Inferior parietal cortex (tissue), 1 donor: ENCODE results near the gene SRRM5.
"Not testable (repeated sequence)": the region's sequence is repeated elsewhere in the genome, so short reads cannot be mapped to it uniquely, and the experiment has no call there.

ENCODE experiments used
- DNase-seq: peaks from one replicate; pipeline ENCODE4 v3.0.0-alpha.2; 2016; ENCODE audit errors: extremely low spot score

Gene SRRM5, protein sequence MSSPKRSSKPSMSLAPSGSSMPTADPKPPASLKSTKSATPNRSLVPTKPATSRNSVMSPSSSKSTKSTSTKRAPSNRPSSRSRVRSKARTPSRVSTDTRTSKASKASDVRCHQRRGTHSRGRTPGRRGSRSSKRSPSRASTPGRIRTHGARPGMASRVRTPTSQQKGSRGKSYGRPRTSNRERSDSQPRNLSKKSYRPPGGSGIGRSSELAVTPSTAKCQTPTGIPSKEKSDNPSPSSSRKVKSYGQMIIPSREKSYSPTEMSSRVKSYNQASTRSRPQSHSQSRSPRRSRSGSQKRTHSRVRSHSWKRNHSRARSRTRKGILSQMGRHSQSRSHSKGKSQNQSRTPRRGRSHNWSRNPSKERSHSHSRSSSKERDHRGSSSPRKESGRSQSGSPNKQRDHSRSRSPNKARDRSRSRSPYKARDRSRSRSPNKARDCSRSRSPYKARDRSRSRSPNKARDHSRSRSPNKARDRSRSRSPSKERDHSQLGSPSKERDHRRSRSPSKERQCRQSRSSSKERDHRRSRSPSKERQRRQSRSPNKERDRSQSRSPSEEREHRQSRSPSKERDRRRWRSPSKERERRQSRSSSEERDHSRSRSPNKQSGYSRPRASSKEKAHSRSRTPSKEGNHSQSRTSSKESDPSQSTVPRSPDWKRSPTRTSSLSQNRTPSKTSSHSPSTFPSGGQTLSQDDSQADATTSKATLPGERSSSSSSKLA

DNA sequence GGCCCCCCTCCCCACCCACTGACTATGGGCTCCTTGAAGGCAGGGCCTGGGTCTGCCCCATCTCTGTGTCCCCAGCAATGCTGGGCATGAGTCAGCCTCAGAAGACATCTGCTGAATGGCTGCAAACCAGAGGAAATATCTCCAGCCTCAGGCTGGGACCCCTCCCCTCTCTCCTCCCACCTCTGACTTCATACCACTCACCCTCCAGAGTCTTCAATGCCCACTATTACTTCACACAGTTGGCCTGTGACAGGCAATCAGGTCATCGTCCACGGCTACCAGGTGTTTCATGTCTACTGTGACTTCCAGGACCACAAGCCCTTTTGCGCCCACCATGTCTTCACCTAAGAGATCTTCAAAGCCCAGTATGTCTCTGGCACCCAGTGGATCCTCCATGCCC is at the start of gene SRRM5:
TSS of gene SRRM5 (plus strand) at position 301 of the 400 bp plus-strand sequence. CDS start at position 335, 34 bp downstream.
- DNase-seq = no peak

DNA sequence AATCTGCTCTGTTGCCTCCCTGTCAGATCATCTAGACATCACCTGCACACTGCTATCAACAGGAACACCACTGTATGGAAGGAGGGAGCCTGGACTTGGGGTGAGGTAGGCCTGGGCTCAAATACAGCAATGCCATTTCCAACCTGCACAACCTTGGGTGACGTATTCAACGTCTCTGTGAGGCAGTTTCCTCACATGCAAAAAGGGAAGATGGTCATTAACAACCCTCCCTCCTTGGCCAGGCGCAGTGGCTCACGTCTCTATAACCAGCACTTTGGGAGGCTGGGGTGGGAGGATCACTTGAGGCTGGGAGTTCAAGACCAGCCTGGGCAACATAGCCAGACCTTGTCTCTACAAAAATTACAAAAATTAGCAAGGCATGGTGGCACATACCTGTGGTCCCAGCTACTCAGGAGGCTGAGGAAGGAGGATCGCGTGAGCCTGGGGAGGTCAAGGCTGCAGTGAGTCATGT is 49.6 kb upstream of the SRRM5 start:
- no peak for DNase-seq

DNA sequence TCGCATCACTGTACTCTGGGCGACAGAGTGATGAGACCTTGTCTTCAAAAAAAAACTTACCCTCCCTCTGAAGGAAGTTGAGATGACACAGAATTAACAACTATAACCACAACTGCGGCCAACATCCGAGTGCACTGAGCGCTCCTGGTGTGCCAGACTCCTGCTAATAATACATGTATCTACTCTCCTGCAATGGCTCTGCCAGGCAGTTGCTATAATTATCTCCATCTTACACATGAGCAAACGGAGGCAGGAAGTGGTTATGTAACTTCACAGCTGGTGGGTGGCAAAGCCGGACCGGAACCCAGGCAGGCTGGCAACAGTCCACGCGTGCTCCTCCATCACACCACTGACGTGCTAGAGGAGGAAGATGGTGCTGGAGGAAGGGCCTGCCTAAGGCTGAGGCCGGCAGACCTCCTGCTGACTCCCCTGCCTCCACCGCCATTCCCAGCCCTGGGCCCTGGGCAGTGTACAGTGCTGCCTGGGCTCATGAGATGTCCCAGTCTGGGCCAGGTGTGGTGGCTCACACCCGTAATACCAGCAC is 49.1 kb upstream of the SRRM5 start:
- peak; percentile 78 for DNase-seq

DNA sequence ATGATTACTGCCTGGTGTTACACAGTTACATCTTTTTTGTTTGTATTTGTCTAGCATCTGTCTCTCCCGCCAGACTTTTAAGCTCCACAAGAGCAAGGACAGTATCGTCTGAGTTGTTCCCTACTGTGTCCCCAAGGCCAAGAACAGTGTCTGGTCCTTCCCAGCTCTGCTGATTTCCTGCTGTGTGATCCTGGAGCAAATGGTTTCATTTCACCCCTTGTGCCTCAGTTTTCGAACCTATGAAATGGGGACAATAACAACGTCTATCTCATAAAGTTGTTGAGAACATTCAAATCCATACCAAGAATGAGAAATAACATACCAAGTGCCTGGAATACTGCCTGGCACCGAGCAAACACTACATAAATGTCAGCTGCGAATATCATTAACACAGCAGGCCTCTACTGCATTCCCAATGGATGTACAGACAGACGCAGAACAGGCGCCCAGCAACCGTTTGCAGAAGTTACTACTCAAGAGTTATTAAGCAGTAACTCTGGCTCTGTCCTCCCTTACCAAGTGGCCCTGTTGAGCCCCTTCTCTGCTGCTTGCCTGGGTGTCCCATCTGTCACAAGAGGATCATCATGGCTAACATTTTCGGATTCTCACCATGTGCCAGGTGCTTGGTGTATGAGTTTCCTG is 48.0 kb upstream of the SRRM5 start:
- no peak for DNase-seq

DNA sequence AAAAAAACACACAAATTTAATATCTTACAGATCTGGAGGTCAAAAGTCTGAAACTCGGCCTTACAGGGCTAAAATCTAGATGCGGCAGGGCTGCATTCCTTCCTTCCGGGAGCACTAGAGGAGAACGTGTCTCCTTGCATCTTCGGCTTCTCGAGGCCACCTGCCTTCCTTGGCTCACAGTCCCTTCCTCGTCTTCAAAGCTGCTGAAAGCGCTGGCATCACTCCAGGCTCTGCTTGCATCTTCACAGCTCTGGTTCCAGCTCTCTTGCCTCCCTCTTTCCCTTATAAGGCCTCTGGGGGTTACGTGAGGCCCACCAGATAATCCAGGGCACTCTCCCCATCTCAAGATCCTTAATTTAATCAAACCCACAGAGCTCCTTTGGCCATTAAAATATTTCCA is 47.1 kb upstream of the SRRM5 start:
- peak; percentile 31 for DNase-seq

DNA sequence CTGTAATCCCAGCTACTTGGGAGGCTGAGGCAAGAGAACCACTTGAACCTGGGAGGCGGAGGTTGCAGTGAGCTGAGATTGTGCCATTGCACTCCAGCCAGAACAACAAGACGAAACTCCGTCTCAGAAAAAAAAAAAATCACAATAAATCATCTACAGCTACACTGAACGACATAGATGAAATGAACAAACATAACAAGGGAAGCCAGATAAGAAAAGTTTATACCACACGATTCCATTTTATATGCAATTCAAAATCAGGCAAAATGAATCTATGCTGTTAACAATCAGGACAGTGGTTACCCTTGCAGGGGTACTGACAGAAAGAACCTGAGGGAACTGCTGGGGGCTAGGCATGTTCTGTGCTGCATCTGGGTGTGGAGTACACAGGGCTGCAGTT is 42.2 kb upstream of the SRRM5 start:
- DNase-seq = no peak

DNA sequence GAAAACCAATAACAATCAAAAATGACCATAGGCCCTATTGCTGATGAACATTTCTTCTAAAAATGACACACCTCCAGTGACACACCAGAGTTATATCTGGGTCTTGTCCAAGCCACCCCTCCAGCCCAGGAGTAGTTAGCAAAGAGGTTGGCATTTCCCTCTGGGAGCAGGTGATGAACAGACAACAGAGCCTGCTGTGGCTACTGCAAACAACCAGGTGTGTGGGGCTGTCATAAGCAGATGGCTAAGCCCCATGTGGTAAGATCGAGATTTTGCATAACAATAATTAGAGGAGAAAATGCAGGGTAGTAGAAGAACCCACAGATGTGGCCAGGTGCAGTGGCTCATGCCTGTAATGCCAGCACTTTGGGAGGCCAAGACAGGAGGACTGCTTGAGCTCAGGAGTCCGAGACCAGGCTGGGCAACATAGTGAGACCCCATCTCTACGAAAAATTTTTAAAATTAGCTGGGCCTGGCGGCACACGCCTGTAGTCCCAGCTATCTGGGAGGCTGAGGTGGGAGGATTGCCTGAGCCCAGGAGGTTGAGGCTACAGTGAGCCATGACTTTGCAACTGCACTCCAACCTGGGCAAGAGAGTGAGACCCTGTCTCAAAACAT is 41.6 kb upstream of the SRRM5 start:
- no peak for DNase-seq

DNA sequence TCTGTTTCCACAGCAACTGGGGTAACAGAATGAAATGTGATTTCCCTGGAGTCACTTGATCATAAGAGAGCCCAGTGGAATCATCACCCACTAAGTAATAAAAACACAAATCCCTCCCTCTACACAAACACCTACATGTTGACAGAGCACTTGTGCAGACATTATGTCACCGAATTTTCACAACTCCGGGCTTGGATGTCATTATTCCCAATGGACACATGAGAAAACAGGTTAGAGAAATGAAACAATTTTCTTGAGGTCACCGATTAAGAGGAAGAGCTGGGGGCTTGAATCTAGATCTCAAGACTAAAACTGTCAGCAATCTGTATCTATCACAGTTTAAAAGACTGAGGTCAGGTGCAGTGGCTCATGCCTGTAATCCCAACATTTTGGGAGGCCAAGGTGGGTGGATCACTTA is 39.7 kb upstream of the SRRM5 start:
- DNase-seq = no peak

DNA sequence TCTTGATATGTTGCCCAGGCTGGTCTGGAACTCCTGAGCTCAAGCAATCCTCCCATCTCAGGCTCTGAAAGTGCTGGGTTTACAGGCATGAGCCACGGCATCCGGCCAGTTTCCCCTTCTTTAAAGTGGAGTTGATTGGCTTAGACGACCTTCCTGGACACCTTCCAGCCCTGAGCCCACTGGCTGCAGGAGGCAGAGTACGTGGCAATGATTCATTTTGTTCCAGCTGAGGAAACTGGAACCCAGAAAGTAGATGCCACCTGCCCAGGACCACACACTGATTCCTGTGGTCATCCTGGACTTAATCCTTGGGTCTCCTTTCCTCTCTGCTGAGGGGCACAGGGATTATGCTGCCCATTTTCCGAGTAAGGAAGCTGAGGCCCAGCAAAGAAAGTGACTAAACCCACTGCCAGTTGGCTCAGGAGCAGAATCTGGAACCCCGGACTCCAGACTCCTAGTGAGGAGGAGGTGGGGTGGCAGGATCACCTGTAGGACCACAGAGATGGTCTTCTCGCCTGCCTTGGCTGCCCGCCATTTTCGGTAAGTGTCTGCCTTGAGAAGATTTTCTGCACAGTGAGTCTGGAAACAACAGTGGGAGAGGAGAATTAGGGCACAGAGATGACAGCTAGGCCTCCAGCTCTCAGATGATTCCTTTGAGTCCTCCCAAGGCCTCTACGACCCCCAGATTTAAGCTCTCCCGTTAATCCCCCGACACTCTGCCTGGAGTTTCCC is 37.3 kb upstream of the SRRM5 start:
- DNase-seq = no peak

DNA sequence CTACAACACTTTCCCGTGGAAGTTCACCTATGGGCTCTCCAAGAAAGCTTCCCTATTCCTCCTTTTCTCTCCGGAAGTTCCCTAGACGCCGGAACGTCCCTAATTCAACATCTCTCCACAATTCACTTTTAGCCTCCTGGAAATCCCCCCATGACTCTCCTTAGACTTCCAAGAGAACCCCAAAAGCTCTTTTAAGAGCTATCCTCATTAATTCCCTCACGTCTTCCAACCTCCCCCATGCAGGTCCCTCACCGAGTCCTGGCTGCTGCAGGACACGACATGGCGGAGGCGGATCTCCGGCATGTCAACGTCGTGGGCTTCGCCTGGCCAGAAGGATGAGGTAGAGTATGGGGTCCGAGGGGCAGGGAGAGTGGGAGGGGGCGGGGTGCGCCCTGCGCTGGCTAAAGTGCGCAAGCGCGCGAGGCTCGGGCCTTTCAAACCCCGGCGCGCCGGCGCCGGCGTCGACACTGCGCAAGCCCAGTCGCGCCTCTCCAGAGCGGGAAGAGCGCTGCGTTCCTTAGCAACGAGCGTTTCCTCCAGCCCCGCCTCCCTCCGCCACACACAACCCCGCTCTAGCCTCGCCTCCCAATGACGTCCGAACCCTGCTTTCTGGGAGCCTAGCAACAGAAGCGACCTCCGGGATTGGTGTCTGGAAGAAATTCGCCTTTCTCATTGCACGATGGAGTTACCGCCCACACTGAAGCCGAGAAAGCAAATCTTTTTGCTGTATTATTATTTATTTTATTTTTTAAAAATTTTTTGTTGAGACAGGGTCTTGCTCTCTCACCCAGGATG is 36.5 kb upstream of the SRRM5 start, which contains the start of the genes PINLYP and XRCC1:
TSS of gene PINLYP (plus strand) at position 646 of the 795 bp plus-strand sequence. CDS start 1,391 bp downstream, outside the sequence.
TSS of gene XRCC1 (minus strand) at position 372 of the 795 bp plus-strand sequence. CDS start at position 303, 69 bp downstream.
- peak; percentile 97 for DNase-seq

DNA sequence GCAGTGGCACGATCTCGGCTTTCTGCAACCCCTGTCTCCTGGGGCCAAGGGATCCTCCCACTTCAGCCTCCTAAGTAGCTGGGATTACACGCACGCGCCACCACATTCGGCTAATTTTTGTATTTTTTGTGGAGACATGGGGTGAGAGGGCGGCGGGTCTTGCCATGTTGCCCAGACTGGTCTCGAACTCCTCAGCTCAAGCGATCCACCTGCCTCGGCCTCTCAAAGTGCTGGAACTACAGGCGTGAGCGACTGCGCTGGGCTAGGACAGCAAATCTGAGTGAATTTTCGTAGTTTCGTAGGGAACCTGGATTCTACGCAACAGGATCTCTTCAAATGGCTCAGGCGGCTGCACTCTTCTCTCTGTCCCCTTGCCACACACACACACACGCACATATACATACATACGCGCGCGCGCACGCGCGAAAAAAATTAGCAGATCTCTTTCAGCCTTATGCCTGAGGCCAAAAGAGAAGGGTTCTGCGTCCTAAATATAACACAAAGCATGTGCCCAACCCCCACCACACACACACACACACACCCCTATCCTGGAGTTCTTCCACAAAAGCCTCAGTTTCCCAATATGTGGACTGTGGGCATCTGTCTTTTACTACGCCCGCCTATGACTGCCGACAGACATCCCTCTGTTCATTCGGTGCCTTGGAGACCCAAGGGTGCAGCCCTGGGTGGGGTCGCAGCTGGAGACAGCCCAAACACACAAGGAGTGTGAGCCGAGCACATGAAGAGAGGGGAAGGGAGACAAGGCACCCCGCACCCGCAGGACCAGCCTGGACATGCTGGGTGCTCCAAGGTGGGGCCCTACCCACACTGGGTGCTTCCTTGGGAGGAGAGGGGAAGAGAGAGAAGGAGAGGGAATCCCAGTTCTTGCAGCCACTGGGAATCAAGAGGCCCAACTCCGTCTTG is 35.7 kb upstream of the SRRM5 start:
- DNase-seq = no peak

DNA sequence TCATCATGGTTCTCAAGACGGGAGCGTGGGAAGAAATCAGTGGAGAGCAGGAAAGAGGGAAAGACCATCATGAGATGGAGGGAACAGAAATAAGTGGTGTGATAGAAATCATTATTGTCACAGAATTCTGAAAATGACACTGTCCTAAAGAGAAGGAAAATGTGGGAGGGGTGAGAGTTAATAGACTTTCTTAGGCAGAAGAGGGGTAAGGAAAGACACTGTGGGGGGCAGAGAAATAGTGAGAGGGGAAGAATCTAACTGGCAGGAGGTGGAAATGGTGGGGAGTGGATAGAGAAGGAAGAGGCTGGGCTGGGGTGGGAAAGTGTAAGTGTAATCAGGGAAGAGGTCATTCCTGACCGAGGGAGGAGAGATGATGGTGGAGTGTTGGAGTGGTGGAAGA is 33.1 kb upstream of the SRRM5 start:
- no peak for DNase-seq

DNA sequence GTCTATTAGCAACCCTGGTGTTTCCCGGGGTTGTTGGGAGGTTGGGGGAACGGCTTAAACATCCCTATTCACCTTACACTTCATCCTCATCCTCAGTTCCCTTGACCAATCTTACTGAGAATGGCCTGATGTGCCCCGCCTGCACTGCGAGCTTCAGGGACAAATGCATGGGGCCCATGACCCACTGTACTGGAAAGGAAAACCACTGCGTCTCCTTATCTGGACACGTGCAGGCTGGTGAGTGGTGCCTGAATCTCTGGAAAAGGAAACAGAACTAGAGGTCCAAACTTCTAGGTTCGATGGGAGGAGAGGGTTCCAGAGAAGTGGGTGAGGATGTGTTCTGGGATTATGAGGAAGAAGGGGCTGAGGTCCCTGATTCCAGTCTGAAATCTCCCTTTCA is 30.4 kb upstream of the SRRM5 start:
- no peak for DNase-seq

DNA sequence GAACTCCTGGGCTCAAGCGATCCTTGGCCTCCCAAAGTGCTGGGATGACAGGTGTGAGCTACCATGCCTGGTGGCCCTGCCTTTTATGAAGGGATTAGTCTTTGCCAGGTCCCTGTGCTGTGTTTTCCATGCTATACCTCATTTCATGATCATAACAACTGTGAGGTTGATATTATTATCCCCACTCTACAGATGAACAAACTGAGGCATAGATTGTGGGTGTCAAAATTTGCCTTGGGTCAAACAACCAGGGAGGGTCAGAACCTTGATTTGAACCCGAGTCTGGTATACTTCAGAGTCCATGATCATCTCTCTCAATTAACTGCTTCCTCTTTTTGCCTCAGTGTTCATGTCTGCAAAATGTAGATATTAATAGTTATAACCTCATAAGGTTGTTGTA is 29.4 kb upstream of the SRRM5 start:
- DNase-seq = no peak

DNA sequence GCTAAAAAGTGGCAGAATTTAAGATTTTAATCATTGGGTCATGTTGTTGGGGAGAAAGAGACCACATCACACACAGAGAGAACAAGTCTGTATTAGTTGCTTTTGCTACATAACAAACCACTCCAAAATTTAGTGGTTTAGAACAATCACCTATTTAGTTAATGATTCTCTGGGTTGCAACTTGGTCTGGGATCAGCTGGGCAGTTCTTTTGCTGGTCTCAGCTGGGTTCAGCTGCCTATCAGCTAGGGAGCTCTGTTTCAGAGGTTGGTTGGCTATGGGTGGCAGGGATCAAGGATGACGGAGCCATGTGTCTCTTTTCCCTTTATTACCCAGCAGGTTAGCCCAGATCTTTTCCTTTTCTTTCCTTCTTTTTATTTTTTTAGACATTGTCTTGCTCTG is 27.4 kb upstream of the SRRM5 start:
- no peak for DNase-seq

DNA sequence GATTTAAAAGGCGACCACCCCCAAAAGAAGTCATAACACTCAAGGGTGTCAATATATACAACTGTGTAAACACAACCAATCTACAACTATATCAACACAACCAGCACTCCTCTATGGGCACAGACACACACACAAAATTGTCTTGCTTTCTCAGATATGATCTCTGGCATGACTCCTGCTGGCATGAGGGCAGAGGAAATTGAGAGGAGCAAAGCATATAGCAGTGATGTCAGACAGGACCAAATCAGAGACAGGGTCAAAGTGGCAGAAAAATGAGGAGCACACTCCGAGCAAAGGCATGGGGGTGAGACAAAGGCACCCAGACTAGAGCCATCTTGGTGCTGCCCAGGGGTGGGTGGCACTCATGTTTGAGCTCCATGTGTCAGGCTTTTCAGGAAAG is 25.5 kb upstream of the SRRM5 start:
- DNase-seq = no peak

DNA sequence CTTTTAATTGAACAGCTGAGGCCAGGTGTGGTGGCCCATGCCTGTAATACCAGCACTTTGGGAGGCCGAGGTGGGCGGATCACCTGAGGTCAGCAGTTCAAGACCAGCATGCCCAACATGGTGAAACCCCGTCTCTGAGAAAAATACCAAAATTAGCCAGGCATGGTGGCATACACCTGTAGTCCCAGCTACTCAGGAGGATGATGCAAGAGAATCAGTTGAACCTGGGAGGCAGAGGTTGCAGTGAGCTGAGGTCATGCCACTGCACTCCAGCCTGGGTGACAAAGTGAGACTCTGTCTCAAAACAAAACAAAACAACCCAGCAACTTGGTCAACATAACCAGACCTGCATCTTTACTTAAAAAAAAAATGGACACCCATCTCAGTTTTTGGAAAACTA is 24.9 kb upstream of the SRRM5 start:
- DNase-seq = not testable (repeated sequence)

DNA sequence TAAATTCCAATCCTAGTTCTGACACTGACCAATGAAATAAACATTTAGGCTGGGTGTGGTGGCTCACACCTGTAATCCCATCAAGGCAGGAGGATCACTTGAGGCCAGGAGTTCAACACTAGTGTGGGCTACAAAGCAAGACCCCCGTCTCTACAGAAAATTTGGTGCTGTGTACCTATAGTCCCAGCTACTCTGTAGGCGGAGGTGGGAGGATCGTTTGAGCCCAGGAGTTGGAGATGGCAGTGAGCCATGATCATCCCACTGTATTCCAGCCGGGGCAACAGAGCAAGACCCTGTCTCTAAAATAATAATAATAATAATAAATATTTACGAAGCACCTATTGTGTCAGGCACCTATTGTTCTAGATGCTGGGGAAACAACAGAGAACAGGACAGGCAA is 22.6 kb upstream of the SRRM5 start:
- DNase-seq = no peak

DNA sequence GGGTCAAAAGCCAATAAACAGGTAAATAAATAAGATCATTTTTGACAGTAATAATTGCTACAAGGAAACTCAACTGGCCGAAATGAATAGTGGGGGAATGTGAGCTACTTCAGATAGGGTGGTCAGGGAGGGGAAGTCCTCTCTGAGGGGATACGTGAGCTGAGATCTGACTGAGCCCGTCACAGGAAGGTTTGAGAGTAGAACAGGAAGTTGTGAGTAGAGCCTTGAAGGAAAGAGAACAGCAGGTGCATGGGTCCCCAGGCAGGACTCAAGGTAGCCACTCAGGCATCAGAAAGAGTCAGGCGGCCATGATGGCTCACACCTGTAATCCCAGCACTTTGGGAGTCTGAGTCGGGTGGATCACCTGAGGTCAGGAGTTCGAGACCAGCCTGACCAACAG is 22.2 kb upstream of the SRRM5 start:
- DNase-seq = no peak
